GM21447 (cell line): ENCODE measurements around the gene GLRA3.
"Not testable (repeated sequence)": the region's sequence is repeated elsewhere in the genome, so short reads cannot be mapped to it uniquely, and the experiment has no call there.

Source experiments
- ATAC-seq: cut with Tn5 transposase; IDR thresholded peaks from one replicate; pipeline ENCODE4 v1.9.1; 2021; ENCODE audit not compliant: unreplicated experiment

Gene GLRA3

GRCh38 chr4:174813292-174813691 lies 15.8 kb downstream of the GLRA3 start:
- ATAC-seq, result no peak

DNA sequence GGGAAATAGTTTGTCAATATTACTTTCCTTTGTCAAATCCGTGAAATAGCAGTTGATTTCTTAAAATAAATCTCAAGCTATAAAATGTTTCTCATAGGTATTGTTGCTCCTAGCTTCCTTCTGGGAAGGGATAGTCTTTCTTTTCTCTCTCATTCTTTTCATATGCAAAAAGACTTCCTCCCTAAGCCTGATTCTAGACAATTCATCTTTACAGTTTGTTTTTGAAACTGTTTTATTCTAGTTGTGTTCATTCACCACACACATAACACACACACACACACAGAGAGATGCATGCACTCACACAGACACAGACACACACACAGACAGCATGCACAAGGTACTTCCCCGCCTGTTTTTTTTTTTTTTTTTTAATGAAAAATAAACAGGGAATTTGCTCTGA lies 18.2 kb downstream of the GLRA3 start:
- ATAC-seq, result no peak

- no peak for ATAC-seq
Observed at GRCh38 chr4:174808836-174809235, 20.2 kb downstream of the GLRA3 start.

DNA sequence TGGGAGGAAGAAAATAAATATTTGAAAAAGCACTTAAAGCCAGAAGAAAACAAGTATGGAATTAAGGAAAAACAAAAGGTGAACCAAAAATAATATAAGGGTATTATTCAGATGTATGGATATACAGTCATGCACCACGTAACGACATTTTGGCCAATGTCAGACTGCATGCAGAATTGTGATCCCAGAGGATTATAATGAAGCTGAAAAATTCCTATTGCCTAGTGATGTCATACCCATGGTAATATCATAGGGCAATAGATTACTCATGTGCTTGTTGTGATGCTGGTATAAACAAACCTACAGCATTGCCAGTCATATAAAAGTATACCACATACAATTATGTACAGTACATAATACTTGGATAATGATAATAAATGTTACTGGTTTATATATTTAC lies 20.9 kb downstream of the GLRA3 start:
- no peak for ATAC-seq

- no peak for ATAC-seq
Observed at GRCh38 chr4:174805746-174806145, 23.3 kb downstream of the GLRA3 start.

DNA sequence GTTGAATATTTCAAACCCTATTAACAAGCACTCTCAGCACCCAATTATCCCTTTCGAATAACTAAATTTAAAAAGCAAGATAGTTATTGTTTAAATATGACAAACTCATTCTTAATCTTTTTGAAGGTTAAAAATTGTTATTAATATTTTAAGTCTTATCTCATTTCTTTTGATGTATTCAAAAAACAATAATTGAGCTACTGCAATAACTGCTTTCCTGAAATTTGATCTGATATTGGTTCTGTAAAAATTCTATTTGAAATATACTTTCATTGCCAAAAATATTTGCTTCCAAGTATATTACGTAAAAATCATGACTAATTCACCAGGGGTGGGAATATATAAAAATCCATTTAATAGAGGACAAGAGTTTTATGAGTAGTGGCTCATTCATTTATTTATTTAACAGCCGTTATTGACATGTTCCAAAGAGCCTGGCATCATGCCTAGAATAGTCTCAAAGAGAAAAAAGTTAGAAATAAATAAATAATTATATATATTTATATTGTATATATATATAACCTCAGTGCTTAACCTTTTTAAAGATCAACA lies 34.4 kb downstream of the GLRA3 start:
- ATAC-seq, result no peak

- no peak for ATAC-seq
Observed at GRCh38 chr4:174789657-174790056, 39.4 kb downstream of the GLRA3 start.

DNA sequence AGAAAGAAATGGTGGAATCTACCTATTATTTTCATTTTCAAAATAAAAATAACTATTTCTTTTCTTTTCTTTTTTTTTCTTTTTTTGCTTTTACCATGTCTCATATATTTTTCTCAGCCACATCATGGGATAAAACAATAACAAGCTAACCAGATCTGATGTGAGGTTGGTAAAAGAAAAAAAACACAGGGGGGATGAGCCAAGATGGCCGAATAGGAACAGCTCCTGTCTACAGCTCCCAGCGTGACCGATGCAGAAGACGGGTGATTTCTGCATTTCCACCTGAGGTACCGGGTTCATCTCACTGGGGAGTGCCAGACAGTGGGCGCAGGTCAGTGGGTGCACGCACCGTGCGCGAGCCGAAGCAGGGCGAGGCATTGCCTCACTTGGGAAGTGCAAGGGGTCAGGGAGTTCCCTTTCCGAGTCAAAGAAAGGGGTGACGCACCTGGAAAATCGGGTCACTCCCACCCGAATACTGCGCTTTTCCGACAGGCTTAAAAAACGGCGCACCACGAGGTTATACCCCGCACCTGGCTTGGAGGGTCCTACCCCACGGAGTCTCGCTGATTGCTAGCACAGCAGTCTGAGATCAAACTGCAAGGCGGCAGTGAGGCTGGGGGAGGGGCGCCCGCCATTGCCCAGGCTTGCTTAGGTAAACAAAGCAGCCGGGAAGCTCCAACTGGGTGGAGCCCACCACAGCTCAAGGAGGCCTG lies 50.6 kb downstream of the GLRA3 start:
- not testable (repeated sequence) for ATAC-seq

GRCh38 chr4:174775366-174775765 lies 53.7 kb downstream of the GLRA3 start:
- ATAC-seq, result no peak

- peak; percentile 63 for ATAC-seq
Observed at GRCh38 chr4:174764105-174764729, 64.8 kb downstream of the GLRA3 start.

GRCh38 chr4:174763454-174764104 lies 65.5 kb downstream of the GLRA3 start:
- peak; percentile 43 for ATAC-seq

- no peak for ATAC-seq
Observed at GRCh38 chr4:174761451-174761850, 67.6 kb downstream of the GLRA3 start.

DNA sequence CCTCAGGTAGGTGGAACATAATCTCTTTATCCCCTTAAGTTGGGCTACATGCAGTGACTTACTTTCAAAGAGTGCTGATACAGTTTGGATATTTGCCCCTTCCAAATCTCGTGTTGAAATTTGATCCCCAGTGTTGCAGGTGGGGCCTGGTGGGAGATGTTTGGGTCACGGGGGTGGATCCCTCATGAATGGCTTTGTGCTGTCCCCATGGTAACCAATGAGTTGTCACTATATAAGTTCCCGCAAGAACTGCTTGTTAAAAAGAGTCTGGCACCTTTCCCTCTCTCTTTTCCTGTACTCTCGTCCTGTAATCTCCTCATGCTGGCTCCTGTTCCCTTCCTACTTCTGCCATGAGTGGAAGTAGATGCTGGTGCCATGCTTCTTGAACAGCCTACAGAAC lies 71.3 kb downstream of the GLRA3 start:
- ATAC-seq, result no peak

- no peak for ATAC-seq
Observed at GRCh38 chr4:174753021-174753420, 76.0 kb downstream of the GLRA3 start.

DNA sequence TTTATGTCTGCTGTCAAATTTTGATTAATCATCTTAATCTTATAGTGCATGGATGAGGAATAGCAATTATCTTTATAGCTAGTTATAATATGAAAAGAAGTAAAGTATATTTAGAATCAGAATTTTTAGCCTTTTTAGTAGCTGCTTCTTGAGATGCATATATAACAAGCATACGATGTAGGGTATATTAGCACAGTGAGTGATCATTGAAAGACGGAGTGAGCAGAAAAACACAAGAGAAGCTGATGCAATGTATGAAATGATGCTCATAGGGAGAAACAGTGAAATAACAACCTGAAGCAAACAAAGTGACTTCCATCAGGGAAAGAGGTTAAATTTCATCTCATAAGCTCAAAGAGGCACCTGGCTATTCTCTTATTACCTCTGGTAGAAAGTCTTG lies 77.0 kb downstream of the GLRA3 start:
- ATAC-seq, result no peak

DNA sequence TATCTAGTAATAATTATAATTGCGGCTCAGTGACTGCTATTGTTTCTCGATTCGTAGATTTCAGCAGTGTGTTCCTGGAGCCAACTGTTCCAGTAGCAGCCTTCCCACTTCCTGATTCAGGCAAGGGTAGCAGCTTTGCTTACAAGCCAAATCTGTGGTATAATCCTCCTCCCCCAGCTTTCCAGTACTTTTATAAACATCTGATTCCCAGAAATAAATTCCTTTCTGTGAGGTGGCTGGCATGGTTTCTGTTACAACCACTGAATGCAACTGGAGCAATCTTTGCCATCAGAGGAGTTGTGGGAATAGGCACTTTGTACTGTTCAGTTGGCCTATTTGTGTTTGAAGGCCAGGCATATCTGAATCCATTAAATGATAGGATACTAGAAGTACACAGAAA lies 80.0 kb downstream of the GLRA3 start:
- ATAC-seq, result no peak

- no peak for ATAC-seq
Observed at GRCh38 chr4:174746710-174747109, 82.3 kb downstream of the GLRA3 start.

GRCh38 chr4:174742561-174742960 lies 86.5 kb downstream of the GLRA3 start:
- no peak for ATAC-seq

GRCh38 chr4:174739576-174739975 lies 89.5 kb downstream of the GLRA3 start:
- no peak for ATAC-seq

- ATAC-seq, result no peak
Observed at GRCh38 chr4:174734181-174734580, 94.9 kb downstream of the GLRA3 start.

DNA sequence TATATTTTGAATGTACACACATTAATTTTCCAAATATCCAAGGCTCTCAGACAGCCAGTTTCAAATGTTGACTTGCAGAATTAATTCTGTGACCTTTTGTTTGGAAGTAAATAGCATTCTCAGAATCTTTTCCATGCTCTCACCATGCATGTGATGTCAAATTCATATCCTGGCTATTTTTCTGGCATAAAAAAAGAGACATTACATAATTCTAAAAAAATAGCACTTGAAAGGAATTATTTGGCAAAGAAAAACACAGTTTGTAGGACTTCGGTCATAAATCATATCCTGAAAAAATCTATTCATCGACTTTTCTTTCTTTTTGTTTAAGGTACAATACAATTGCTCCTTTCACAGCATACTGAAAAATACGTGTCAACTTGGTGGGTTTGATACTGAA lies 111.2 kb downstream of the GLRA3 start:
- ATAC-seq, result no peak
